H1 (cell line): ENCODE data around the gene SYNJ2. TPM values are rescaled to one million over a fixed set of nuclear protein-coding genes. Genes with fewer than 3 reads are reported as not detected.

Source experiments
- CTCF ChIA-PET: fragments of 300-600 bp; sonication (Branson Sonifier 250); formaldehyde crosslinking; loops from one replicate; lab custom pipeline; 2021; ENCODE audit not compliant: partially characterized antibody; lab: Charles Lee
- POLR2A ChIA-PET: fragments of 300-600 bp; sonication (Branson Sonifier 250); formaldehyde crosslinking; loops from one replicate; lab custom pipeline; 2021; ENCODE audit warnings: inconsistent platforms; ENCODE audit not compliant: partially characterized antibody; lab: Charles Lee
- DNase-seq, 2 experiments: peaks; one replicate each; pipeline versions ENCODE4 v3.0.0 to v3.0.0-alpha.2; 2010 to 2022; ENCODE audit warnings: low spot score in 2 of 2, low read depth in 1 of 2, mixed read lengths in 1 of 2
- FAIRE-seq: peaks from 2 replicates; lab custom pipeline; 2011; peaks lifted over from hg19 to GRCh38; lab: Jason Lieb, UNC
- H2AFZ ChIP-seq: 2 replicates; pipeline ENCODE4 v1.8.1; 2012; ENCODE audit warnings: low read length, inconsistent platforms
- H2AK5ac ChIP-seq: 2 replicates; pipeline ENCODE4 v1.6.1; 2013; ENCODE audit warnings: low read depth, low read length
- H2BK120ac ChIP-seq: replicated peaks from 2 replicates; pipeline ENCODE3; 2013; ENCODE audit warnings: low read depth, low read length, inconsistent platforms
- H2BK12ac ChIP-seq: 2 replicates; pipeline ENCODE4 v1.6.1; 2013; ENCODE audit warnings: low read depth, low read length
- H2BK15ac ChIP-seq: 2 replicates; pipeline ENCODE4 v1.6.1; 2013; ENCODE audit warnings: low read length
- H2BK20ac ChIP-seq: 2 replicates; pipeline ENCODE4 v1.6.1; 2013; ENCODE audit warnings: low read length
- H2BK5ac ChIP-seq: 2 replicates; pipeline ENCODE4 v1.6.1; 2013; ENCODE audit warnings: low read depth, low read length
- H3K14ac ChIP-seq: 2 replicates; pipeline ENCODE4 v1.6.1; 2013; ENCODE audit warnings: inconsistent platforms; ENCODE audit not compliant: insufficient read length
- H3K18ac ChIP-seq: 2 replicates; pipeline ENCODE4 v1.6.1; 2013; ENCODE audit warnings: low read length; ENCODE audit errors: extremely low read depth
- H3K23ac ChIP-seq: 2 replicates; pipeline ENCODE4 v1.6.1; 2013; ENCODE audit warnings: inconsistent platforms; ENCODE audit not compliant: insufficient read length
- H3K23me2 ChIP-seq: 2 replicates; pipeline ENCODE4 v1.6.1; 2013; ENCODE audit warnings: low read depth, low read length
- H3K27ac ChIP-seq: 2 replicates; pipeline ENCODE4 v1.6.1; 2011; ENCODE audit warnings: low read depth, low read length, inconsistent platforms
- H3K27me3 ChIP-seq, 4 experiments: replicated peaks in 1 of 4; 1 replicate in 1 of 4; 2 replicates in 3 of 4; pipeline versions ENCODE4 v1.6.1 to v1.8.1; 2011 to 2013; ENCODE audit warnings: low read length in 3 of 4, mild to moderate bottlenecking in 3 of 4, inconsistent platforms in 2 of 4, mixed read lengths in 2 of 4, moderate library complexity in 1 of 4; ENCODE audit not compliant: control insufficient read depth in 3 of 4, insufficient read depth in 3 of 4; ENCODE audit errors: extremely low read depth in 1 of 4
- H3K36me3 ChIP-seq, 4 experiments: 2 replicates each; pipeline versions ENCODE4 v1.6.1 to v1.8.1; 2011 to 2013; ENCODE audit warnings: mild to moderate bottlenecking in 4 of 4, low read length in 3 of 4, moderate library complexity in 2 of 4, control low read depth in 1 of 4, inconsistent platforms in 1 of 4; ENCODE audit not compliant: insufficient read depth in 4 of 4, control insufficient read depth in 2 of 4
- H3K4ac ChIP-seq: replicated peaks from 2 replicates; pipeline ENCODE3; 2013; ENCODE audit warnings: low read length, low read depth, mixed read lengths, inconsistent platforms; ENCODE audit not compliant: insufficient read length
- H3K4me1 ChIP-seq, 4 experiments: replicated peaks in 1 of 4; 1 replicate in 1 of 4; 2 replicates in 3 of 4; pipeline versions ENCODE4 v1.6.1 to v1.8.1; 2011 to 2013; ENCODE audit warnings: low read length in 3 of 4, inconsistent platforms in 2 of 4, mixed read lengths in 1 of 4; ENCODE audit not compliant: insufficient read depth in 4 of 4, control insufficient read depth in 3 of 4
- H3K4me2 ChIP-seq, 2 experiments: 2 replicates each; pipeline versions ENCODE4 v1.6.1 to v1.8.1; 2011 to 2013; ENCODE audit warnings: low read depth in 2 of 2, low read length in 2 of 2, control low read depth in 1 of 2, inconsistent platforms in 1 of 2, mild to moderate bottlenecking in 1 of 2; ENCODE audit not compliant: insufficient read depth in 1 of 2
- H3K4me3 ChIP-seq, 4 experiments: fragments of 200-600, 300-600 bp in 1 of 4; sonication (generic), shearing (Covaris generic), sonication (Bioruptor Twin) in 1 of 4; 2 replicates each; pipeline versions ENCODE4 v1.5.1 to v1.8.1; 2011 to 2016; ENCODE audit warnings: low read length in 4 of 4, low read depth in 3 of 4, control low read depth in 2 of 4, inconsistent platforms in 2 of 4, mild to moderate bottlenecking in 2 of 4, mixed read lengths in 1 of 4, moderate library complexity in 1 of 4; ENCODE audit not compliant: insufficient read depth in 2 of 4; ENCODE audit errors: extremely low read depth in 1 of 4
- H3K56ac ChIP-seq: replicated peaks from 2 replicates; pipeline ENCODE3; 2013; ENCODE audit warnings: low read depth, mild to moderate bottlenecking, mixed read lengths, low read length, inconsistent platforms; ENCODE audit not compliant: insufficient read length
- H3K79me1 ChIP-seq: 2 replicates; pipeline ENCODE4 v1.6.1; 2013; ENCODE audit warnings: low read depth, low read length, control low read depth
- H3K79me2 ChIP-seq, 2 experiments: 2 replicates each; pipeline versions ENCODE4 v1.6.1 to v1.8.1; 2012 to 2013; ENCODE audit warnings: low read length in 2 of 2, mild to moderate bottlenecking in 2 of 2, inconsistent platforms in 1 of 2; ENCODE audit not compliant: insufficient read depth in 2 of 2, control insufficient read depth in 1 of 2
- H3K9ac ChIP-seq, 4 experiments: replicated peaks in 1 of 4; 1 replicate in 1 of 4; 2 replicates in 3 of 4; pipeline versions ENCODE4 v1.6.1 to v1.8.1; 2011 to 2013; ENCODE audit warnings: low read depth in 3 of 4, low read length in 3 of 4, control low read depth in 2 of 4, mild to moderate bottlenecking in 2 of 4, moderate library complexity in 2 of 4, inconsistent platforms in 1 of 4; ENCODE audit errors: extremely low read depth in 1 of 4
- H3K9me3 ChIP-seq, 2 experiments: 2 replicates each; pipeline versions ENCODE4 v1.6.1 to v1.8.1; 2012 to 2013; ENCODE audit warnings: mild to moderate bottlenecking in 2 of 2, moderate library complexity in 2 of 2, control low read depth in 1 of 2, inconsistent platforms in 1 of 2, low read depth in 1 of 2, low read length in 1 of 2, mixed read lengths in 1 of 2; ENCODE audit not compliant: insufficient read depth in 2 of 2
- H4K20me1 ChIP-seq, 2 experiments: replicated peaks in 1 of 2; 2 replicates each; pipeline versions ENCODE3 to v1.8.1; 2011 to 2013; ENCODE audit warnings: inconsistent platforms in 2 of 2, low read length in 2 of 2, mild to moderate bottlenecking in 1 of 2; ENCODE audit not compliant: insufficient read depth in 2 of 2, control insufficient read depth in 1 of 2
- H4K5ac ChIP-seq: 2 replicates; pipeline ENCODE4 v1.6.1; 2013; ENCODE audit warnings: low read length, low read depth, mixed read lengths, inconsistent platforms; ENCODE audit not compliant: insufficient read length
- H4K8ac ChIP-seq: 2 replicates; pipeline ENCODE4 v1.8.0; 2013; ENCODE audit warnings: mild to moderate bottlenecking, moderate library complexity, low read length, inconsistent platforms; ENCODE audit not compliant: insufficient read depth; ENCODE audit errors: extremely low read depth
- H4K91ac ChIP-seq: replicated peaks from 2 replicates; pipeline ENCODE3; 2013; ENCODE audit warnings: low read length, mixed read lengths, inconsistent platforms; ENCODE audit not compliant: insufficient read length
- CHD2 ChIP-seq: IDR thresholded peaks from 2 replicates; pipeline ENCODE4 v1.6.1; 2012; ENCODE audit warnings: low read length, improper control_type of control experiment
- FOSL1 ChIP-seq: IDR thresholded peaks from 2 replicates; pipeline ENCODE4 v1.6.1; 2011; ENCODE audit warnings: mild to moderate bottlenecking, low read depth, low read length, moderate library complexity; ENCODE audit not compliant: insufficient read depth
- JUN ChIP-seq: IDR thresholded peaks from 2 replicates; pipeline ENCODE4 v1.6.1; 2011; ENCODE audit warnings: low read depth, mild to moderate bottlenecking, improper control_type of control experiment, low read length
- KDM5A ChIP-seq: fragments of 200-600 bp; IDR thresholded peaks from 2 replicates; pipeline ENCODE4 v1.7.1; 2012; ENCODE audit warnings: mild to moderate bottlenecking, low read length, inconsistent platforms, mixed read lengths
- POLR2AphosphoS5 ChIP-seq: IDR thresholded peaks from 2 replicates; pipeline ENCODE4 v1.6.1; 2011; ENCODE audit warnings: low read depth, low read length
- POU5F1 ChIP-seq: IDR thresholded peaks from 2 replicates; pipeline ENCODE4 v1.6.1; 2011; ENCODE audit warnings: low read depth, mild to moderate bottlenecking, low read length, moderate library complexity
- RBBP5 ChIP-seq: IDR thresholded peaks from 2 replicates; pipeline ENCODE4 v1.7.1; 2012; ENCODE audit warnings: low read depth, mild to moderate bottlenecking, inconsistent platforms, low read length, moderate library complexity, borderline replicate concordance
- RFX5 ChIP-seq: IDR thresholded peaks from 2 replicates; pipeline ENCODE4 v1.6.1; 2011; ENCODE audit warnings: low read depth, low read length, improper control_type of control experiment, borderline replicate concordance
- RNF2 ChIP-seq: fragments of 200-900, 300-1000 bp; sonication (generic); IDR thresholded peaks from 2 replicates; pipeline ENCODE4 v1.7.1; 2016; ENCODE audit warnings: borderline replicate concordance, low read depth, mild to moderate bottlenecking, antibody characterized with exemption, low read length; ENCODE audit not compliant: poor library complexity, severe bottlenecking; ENCODE audit errors: missing control alignments
- SP4 ChIP-seq: IDR thresholded peaks from 2 replicates; pipeline ENCODE4 v1.6.1; 2012; ENCODE audit warnings: low read length, inconsistent platforms
- TAF1 ChIP-seq: IDR thresholded peaks from 2 replicates; pipeline ENCODE4 v1.6.1; 2011; ENCODE audit warnings: mild to moderate bottlenecking, low read depth, low read length
- TCF12 ChIP-seq: IDR thresholded peaks from 2 replicates; pipeline ENCODE4 v1.6.1; 2011; ENCODE audit warnings: low read depth, mild to moderate bottlenecking, low read length
- ZNF274 ChIP-seq: IDR thresholded peaks from 2 replicates; pipeline ENCODE4 v1.7.0; 2012; ENCODE audit warnings: low read length, borderline replicate concordance; ENCODE audit errors: extremely low read depth
- WGBS, 2 experiments: shearing (Covaris generic) in 1 of 2; methylation state at CpG; one replicate each; pipeline versions ENCODE4 v1.1.6 to v1.1.7; 2013 to 2015; ENCODE audit warnings: low lambda C conversion rate in 2 of 2, mixed read lengths in 2 of 2, inconsistent platforms in 1 of 2, low coverage in 1 of 2, missing lambda C conversion rate in 1 of 2; ENCODE audit not compliant: insufficient replicate concordance in 2 of 2, insufficient coverage in 1 of 2, insufficient read length in 1 of 2; ENCODE audit errors: extremely low coverage in 1 of 2, missing lambda C conversion rate in 1 of 2; 5-methylcytosine and 5-hydroxymethylcytosine counted together
- polyA plus RNA-seq, 7 experiments: library from polyadenylated mRNA; depleted of rRNA in 3 of 7; stranded (reverse) in 5 of 7; unstranded in 2 of 7; fragments of >200 nt in 5 of 7; fragments of 200-250 nt in 2 of 7; gene quantifications; 1 replicate in 5 of 7; 2 replicates in 1 of 7; 4 replicates in 1 of 7; pipeline versions ENCODE4 v1.2.1 to v1.2.3, GENCODE V29; 2011 to 2013; ENCODE audit warnings: missing spikeins in 2 of 7, mixed read lengths in 2 of 7
- total RNA-seq: library from RNA; stranded (reverse); fragmentation: NEBNext Ultra II Directional; extraction: Animal tissue kit (Norgen Biotek cat#: 25700); gene quantifications from 2 replicates; pipeline ENCODE4 v1.2.1, GENCODE V29; 2021

SYNJ2 gene
- total and polyA plus RNA-seq, 2 of the 8 experiments (the other 6 are each of a cell fraction or from before 2014, with no cell fraction given): 3.7 to 13.9 TPM

- no peak for DNase-seq
- ChIA-PET POLR2A (no interaction called here), CTCF (interaction anchor here (0.8 to 3.3 kb wide), 2 partner anchors 9 to 10 kb away, joined by 3 to 9 read pairs; no protein-coding TSS in a partner anchor)
- Histone ChIP-seq H2BK12ac (no peak overlapping the region), H4K5ac (no peak overlapping the region), H2BK5ac (peak overlapping the region; percentile 41), H3K36me3 (no peaks in the 10 kb centered on the region), H4K20me1 (no peaks in the 10 kb centered on the region), H3K79me2 (no peaks in the 10 kb centered on the region), H3K4me2 (no peak overlapping the region), H3K23ac (no peak overlapping the region), H2BK120ac (no peak overlapping the region), H3K27ac (no peak overlapping the region), H3K14ac (no peak overlapping the region), H3K4me3 (no peak overlapping the region), H3K4me1 (peaks cover 0 to 9% (median 5%) of the 10 kb centered on the region in 4 experiments; a peak in 6 of 7 replicates), H3K79me1 (no peaks in the 10 kb centered on the region), H3K4ac (no peak overlapping the region), H2AK5ac (no peak overlapping the region), H2AFZ (no peak overlapping the region), H2BK20ac (no peak overlapping the region), H3K23me2 (no peaks in the 10 kb centered on the region), H3K27me3 (no peaks in the 10 kb centered on the region), H3K18ac (no peak overlapping the region), H3K56ac (no peak overlapping the region), H4K91ac (no peak overlapping the region), H4K8ac (no peak overlapping the region), H2BK15ac (no peak overlapping the region), H3K9me3 (no peaks in the 10 kb centered on the region), H3K9ac (no peak overlapping the region)
- no peak for FAIRE-seq
- 94% methylated on average over 14 of the region's 14 CpGs; no CpG with 5 or more reads in 1 of the 2 experiments for WGBS, 2 experiments
- TF ChIP-seq TAF1 (no peak), JUN (no peak), POLR2AphosphoS5 (no peak), POU5F1 (no peak), KDM5A (no peak), SP4 (no peak), RNF2 (no peak), RBBP5 (no peak), TCF12 (no peak), RFX5 (no peak), CHD2 (no peak), FOSL1 (no peak), ZNF274 (no peak)
Measured at GRCh38 chr6:158033751-158034702, 52.4 kb downstream of the SYNJ2 start.
